Natural killer cell treated with Interleukin-12 subunit alpha and Interleukin-12 subunit beta and Interleukin-15 and Interleukin-18, amount 100 ng/mL, for 72 hours (primary cell): ENCODE measurements around the gene UBE2D3. TPM values are rescaled to one million over a fixed set of nuclear protein-coding genes. Genes with fewer than 3 reads are reported as not detected.

Source experiments
- ATAC-seq, 2 donors: fragments of 150-1000 bp; cut with Tn5 transposase in 1 of 2; sonication (Bioruptor Pico), chemical (Tn5 transposase) in 1 of 2; 2 replicates each; pipeline ENCODE4 v1.10.0; 2021
- DNase-seq: peaks from one replicate; pipeline ENCODE4 v3.0.0; 2022; ENCODE audit warnings: low spot score
- H3K27ac Mint-ChIP-seq, 2 donors: 1 replicate in 1 of 2; 2 replicates in 1 of 2; pipeline ENCODE4 v1.8.0; 2022; ENCODE audit warnings: mixed read lengths in 2 of 2, mild to moderate bottlenecking in 1 of 2, moderate library complexity in 1 of 2
- H3K27me3 Mint-ChIP-seq, 2 donors: 1 replicate in 1 of 2; 2 replicates in 1 of 2; pipeline ENCODE4 v1.8.0; 2022; ENCODE audit warnings: mixed read lengths in 2 of 2
- H3K36me3 Mint-ChIP-seq: one replicate; pipeline ENCODE4 v1.8.0; 2022; ENCODE audit warnings: mixed read lengths
- H3K4me1 Mint-ChIP-seq, 2 donors: 1 replicate in 1 of 2; 2 replicates in 1 of 2; pipeline ENCODE4 v1.8.0; 2022; ENCODE audit warnings: low read depth in 2 of 2, mixed read lengths in 2 of 2, mild to moderate bottlenecking in 1 of 2
- H3K4me3 Mint-ChIP-seq: one replicate; pipeline ENCODE4 v1.8.0; 2022; ENCODE audit warnings: mixed read lengths
- H3K9me3 Mint-ChIP-seq: 2 replicates; pipeline ENCODE4 v1.8.0; 2022; ENCODE audit warnings: mixed read lengths
- total RNA-seq, 2 donors: library from RNA; stranded (reverse); gene quantifications; one replicate each; pipeline ENCODE4 v1.2.3, GENCODE V29; 2022

UBE2D3 gene
- total RNA-seq, 2 donors from 2014 or later, result 400 to 403 TPM

DNA sequence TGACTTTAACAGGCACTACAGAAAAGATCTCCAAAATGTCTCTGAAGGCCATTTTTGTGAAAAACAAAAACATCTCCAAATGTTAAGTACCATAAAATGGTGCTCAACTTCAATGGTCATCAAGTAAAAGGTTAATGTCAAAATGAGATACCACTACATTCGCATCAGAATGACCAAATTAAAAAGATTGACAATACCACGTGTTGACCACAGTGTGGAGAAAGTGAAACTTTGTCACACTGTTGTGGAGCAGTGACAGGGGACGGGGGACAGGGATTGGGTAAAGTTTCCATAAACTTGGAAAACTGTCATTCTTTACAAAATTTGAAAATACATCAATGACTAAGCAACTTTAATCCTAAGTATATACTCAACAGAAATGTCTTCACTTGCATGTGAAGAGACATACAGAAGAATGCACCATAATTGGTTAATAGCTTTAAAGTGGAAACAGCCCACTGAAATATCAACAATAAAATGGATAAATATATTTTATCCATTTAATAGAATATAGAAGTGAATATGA, 22.3 kb upstream of the UBE2D3 start:
- H3K36me3 Mint-ChIP-seq, result no peaks in the 10 kb centered on the region
- H3K4me1 Mint-ChIP-seq, result peaks cover 5 to 6% of the 10 kb centered on the region in 2 donors
- H3K4me3 Mint-ChIP-seq, result no peak overlapping the region
- DNase-seq (no peak), ATAC-seq (no peak)
- no peaks in the 10 kb centered on the region for H3K9me3 Mint-ChIP-seq
- H3K27ac Mint-ChIP-seq, result no peak overlapping the region
- no peaks in the 10 kb centered on the region for H3K27me3 Mint-ChIP-seq

DNA sequence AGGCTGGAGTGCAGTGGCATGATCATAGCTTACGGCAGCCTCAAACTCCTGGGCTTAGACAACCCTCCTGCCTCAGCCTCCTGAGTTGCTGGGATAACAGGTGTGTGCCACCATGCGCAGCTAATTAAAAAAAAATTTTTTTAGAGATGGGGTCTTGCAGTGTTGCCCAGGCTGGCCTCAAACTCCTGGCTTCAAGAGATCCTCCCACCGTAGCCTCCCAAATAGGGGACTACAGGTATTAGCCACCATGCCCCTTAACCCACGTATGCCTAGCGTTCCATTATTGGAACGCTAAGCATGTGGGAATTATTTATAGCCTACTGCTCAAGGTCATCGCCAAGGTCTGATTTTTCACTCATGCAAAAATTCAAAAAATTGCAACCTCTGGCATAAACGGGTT, 20.3 kb upstream of the UBE2D3 start:
- Mint-ChIP-seq H3K9me3 (no peaks in the 10 kb centered on the region), H3K4me3 (no peak overlapping the region), H3K27ac (no peak overlapping the region), H3K27me3 (no peaks in the 10 kb centered on the region), H3K4me1 (peaks cover 5 to 6% of the 10 kb centered on the region in 2 donors), H3K36me3 (no peaks in the 10 kb centered on the region)
- DNase-seq (no peak), ATAC-seq (no peak)

DNA sequence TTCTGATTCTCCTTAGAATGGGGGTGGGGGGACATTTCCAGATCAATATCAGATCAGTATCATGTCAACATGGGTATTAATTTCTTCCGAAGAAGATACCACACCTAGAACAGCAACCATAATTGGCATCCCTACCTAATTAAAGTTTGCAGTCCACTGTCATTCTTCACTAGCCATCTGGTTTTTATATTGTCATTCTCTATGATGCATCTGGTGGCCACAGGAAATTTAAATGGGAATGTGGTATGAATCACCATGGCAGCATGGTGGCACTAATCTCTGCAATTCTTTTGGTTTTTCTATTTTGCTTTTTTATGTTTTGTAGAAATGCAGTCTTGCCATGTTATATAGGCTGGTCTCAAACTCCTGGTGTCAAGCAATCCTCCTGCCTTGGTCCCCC, 16.6 kb upstream of the UBE2D3 start:
- H3K36me3 Mint-ChIP-seq, result no peaks in the 10 kb centered on the region
- peaks cover 0 to 3% of the 10 kb centered on the region in 2 donors for H3K4me1 Mint-ChIP-seq
- DNase-seq (no peak), ATAC-seq (no peak)
- H3K27me3 Mint-ChIP-seq, result no peaks in the 10 kb centered on the region
- H3K4me3 Mint-ChIP-seq, result no peak overlapping the region
- H3K27ac Mint-ChIP-seq, result no peak overlapping the region
- no peaks in the 10 kb centered on the region for H3K9me3 Mint-ChIP-seq

DNA sequence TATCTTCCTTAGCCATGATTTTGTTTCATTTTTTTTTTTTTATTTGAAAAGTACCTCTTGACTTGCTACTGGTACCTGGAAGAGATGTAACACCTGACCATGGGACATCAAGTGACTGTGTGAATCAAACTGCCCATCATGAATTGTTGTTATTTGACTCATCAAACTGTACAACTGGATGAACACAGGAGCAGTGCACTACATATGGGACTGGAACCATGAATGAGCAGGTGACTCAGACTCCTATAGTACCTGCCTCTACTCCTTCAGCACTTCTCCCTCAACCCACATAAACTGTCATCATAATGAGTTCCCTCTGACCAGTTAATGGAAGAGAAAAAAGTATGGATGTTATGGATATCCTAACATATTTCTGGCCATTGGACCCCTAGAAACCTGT, 15.9 kb upstream of the UBE2D3 start:
- H3K9me3 Mint-ChIP-seq, result no peaks in the 10 kb centered on the region
- ATAC-seq (no peak), DNase-seq (no peak)
- H3K36me3 Mint-ChIP-seq, result no peaks in the 10 kb centered on the region
- no peak overlapping the region for H3K27ac Mint-ChIP-seq
- no peak overlapping the region for H3K4me3 Mint-ChIP-seq
- peaks cover 0 to 3% of the 10 kb centered on the region in 2 donors for H3K4me1 Mint-ChIP-seq
- no peaks in the 10 kb centered on the region for H3K27me3 Mint-ChIP-seq

DNA sequence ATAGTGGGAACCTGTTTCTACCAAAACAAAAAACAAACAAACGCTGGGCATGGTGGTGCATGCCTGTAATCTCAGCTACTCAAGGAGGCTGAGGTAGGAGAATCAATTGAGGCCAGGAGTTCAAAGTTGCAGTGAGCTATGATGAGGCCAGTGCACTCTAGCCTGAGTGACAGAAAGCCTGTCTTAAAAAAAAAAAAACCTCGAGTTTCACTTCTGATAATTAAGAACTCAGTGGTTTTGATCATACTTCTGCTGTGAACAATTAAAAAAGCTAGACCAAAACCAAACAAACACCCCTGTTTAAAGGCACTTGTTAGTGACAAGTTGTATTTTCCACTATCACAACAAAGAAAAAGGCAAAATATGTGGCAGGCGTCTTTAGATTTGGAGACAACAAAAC, 15.0 kb upstream of the UBE2D3 start:
- DNase-seq (no peak), ATAC-seq (no peak)
- H3K27me3 Mint-ChIP-seq, result no peaks in the 10 kb centered on the region
- no peak overlapping the region for H3K27ac Mint-ChIP-seq
- no peaks in the 10 kb centered on the region for H3K36me3 Mint-ChIP-seq
- no peaks in the 10 kb centered on the region for H3K9me3 Mint-ChIP-seq
- H3K4me1 Mint-ChIP-seq, result peaks cover 0 to 3% of the 10 kb centered on the region in 2 donors
- H3K4me3 Mint-ChIP-seq, result no peak overlapping the region

DNA sequence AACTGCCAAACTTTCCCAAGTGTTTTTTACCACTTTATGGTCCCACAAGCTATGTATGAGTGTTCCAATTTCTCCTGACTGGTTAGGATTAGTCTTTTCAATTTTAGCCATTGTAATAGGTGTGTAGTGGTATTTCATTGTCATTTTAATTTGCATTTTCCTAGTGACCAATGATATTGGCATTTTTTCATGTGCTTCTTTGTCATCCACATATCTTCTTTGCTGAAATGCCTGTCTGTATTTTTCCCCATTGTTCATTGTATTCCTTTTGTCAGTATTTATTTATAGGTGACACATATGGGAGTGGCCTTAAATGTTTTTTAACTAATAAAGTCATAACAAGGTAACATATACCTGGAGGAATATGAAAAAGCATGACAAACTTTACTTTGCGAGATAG, 9.2 kb upstream of the UBE2D3 start:
- H3K27ac Mint-ChIP-seq, result no peak overlapping the region
- no peak for ATAC-seq
- no peaks in the 10 kb centered on the region for H3K9me3 Mint-ChIP-seq
- H3K27me3 Mint-ChIP-seq, result no peaks in the 10 kb centered on the region
- H3K36me3 Mint-ChIP-seq, result no peaks in the 10 kb centered on the region
- peaks cover 0 to 3% of the 10 kb centered on the region in 2 donors for H3K4me1 Mint-ChIP-seq
- no peak for DNase-seq
- H3K4me3 Mint-ChIP-seq, result no peak overlapping the region

DNA sequence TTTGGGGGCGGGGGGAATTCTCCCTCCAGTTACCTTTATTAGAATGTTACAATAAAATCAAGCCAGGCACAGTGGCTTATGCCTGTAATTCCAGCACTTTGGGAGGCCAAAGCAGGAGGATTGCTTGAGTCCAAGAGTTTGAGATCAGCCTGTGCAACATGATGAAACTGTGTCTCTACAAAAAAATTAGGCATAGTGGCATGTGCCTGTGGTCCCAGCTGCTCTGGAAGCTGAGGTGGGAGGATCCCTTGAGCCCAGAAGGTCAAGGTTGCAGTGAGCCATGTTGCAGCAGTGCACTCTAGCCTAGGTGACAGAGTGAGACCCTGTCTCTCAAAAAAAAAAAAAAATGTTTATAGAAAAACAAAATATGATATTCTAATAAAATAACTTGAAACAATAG, 5.3 kb upstream of the UBE2D3 start:
- H3K4me1 Mint-ChIP-seq, result peaks cover 11 to 14% of the 10 kb centered on the region in 2 donors
- no peaks in the 10 kb centered on the region for H3K9me3 Mint-ChIP-seq
- DNase-seq (no peak), ATAC-seq (no peak)
- H3K36me3 Mint-ChIP-seq, result no peaks in the 10 kb centered on the region
- no peaks in the 10 kb centered on the region for H3K27me3 Mint-ChIP-seq
- H3K4me3 Mint-ChIP-seq, result no peak overlapping the region
- H3K27ac Mint-ChIP-seq, result no peak overlapping the region

DNA sequence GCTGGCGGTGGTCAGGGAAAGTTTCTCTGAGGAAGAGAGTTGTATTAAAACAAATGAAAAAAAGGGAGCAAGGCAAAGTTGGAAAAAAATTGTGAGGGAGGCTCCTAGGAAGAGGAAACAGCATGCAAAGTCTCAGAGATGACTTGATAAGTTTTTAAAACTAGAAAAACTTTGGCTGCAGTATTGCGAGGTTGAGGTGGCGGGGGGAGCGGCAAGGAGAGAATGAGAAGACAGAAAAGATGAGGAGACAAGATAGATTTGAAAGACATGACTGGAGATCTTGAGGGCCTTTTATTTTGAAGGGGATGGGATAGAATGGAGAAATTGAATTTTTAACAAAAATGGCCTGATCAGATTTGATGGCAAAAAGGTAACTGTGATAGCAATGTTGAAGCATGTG, 4.8 kb upstream of the UBE2D3 start:
- ATAC-seq (no peak), DNase-seq (no peak)
- H3K4me1 Mint-ChIP-seq, result peaks cover 11 to 14% of the 10 kb centered on the region in 2 donors
- H3K36me3 Mint-ChIP-seq, result no peaks in the 10 kb centered on the region
- no peak overlapping the region for H3K4me3 Mint-ChIP-seq
- H3K27me3 Mint-ChIP-seq, result no peaks in the 10 kb centered on the region
- H3K27ac Mint-ChIP-seq, result no peak overlapping the region
- no peaks in the 10 kb centered on the region for H3K9me3 Mint-ChIP-seq

DNA sequence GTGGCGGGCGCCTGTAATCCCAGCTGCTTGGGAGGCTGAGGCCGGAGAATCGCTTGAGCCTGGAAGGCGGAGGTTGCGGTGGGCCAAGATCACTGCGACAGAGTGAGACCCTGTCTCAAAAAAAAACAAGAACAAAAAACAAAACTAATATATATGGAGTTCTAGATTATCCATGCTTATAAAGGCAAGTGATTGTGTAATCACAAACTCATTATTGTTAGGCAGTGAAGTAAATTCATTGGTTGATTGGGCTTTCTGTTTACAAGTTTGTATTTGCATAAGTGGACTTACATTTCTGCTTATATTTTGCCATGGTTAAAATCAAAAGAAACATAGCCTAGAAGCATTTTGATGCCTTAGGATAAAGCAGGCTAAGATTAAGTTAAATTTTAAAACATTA, 2.5 kb upstream of the UBE2D3 start:
- Mint-ChIP-seq H3K27ac (no peak overlapping the region), H3K9me3 (no peaks in the 10 kb centered on the region), H3K4me1 (peaks cover 11 to 14% of the 10 kb centered on the region in 2 donors), H3K36me3 (no peaks in the 10 kb centered on the region), H3K27me3 (no peaks in the 10 kb centered on the region), H3K4me3 (no peak overlapping the region)
- DNase-seq, result no peak
- no peak for ATAC-seq

DNA sequence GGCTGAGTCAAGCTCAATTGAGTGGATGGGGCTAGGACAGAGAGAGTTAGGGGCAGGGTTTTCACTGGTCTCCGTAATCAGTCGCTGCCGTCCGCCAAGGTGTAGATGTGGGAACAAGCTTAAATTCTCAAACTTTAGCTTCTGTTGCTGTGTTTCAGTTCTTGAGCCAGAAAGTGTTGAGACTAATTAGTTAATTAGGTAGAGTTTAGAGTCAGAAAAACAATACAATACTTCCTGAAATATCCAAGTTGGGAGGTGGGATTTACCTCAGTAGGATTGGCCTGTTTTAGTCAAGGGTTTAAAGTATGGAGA, 1.1 kb upstream of the UBE2D3 start:
- H3K36me3 Mint-ChIP-seq, result no peaks in the 10 kb centered on the region

DNA sequence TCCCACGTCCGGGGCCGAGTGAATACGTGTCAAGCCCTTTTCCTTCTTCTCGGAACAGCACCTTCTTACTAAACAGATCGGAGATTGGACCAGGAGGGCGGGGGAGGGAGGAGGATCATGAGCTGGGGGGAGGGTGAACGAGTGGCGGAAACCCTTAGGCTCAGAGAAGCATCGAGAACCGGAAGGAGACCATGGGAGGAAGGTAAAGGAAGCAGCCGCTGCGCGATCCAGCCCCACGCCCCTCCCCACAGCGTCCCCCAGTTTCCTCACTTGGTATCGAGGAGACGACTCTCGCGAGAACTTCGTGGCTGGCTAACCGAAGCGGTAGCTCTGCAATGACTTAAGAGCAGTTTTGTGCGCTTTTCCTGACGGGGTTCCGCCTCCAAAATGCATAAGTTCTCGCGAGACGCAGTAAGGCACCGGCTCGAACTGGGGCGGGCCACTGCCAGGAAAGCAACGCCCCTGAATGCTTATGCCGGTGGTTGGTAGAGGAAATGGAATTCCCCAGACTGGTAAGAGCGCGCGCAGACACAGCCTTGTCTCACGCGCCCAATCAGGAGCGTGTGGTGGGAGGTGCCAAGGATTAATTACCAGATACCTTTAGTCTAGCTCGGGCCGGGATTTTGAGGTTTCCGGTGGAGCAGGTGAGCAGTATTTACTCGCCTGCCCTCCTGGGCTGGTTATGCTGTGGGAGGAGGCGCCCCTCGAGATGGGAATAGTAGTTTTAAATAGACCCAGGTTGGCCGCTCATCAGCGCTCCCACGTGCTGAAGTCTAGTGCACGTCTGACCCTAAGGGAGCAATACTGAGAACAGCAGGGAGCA, 534 bp upstream of the UBE2D3 start:
- no peaks in the 10 kb centered on the region for H3K27me3 Mint-ChIP-seq
- H3K27ac Mint-ChIP-seq, result no peak overlapping the region
- ATAC-seq (peak; percentile 81 to 87), DNase-seq (peak; percentile 100)
- H3K36me3 Mint-ChIP-seq, result no peaks in the 10 kb centered on the region
- H3K4me3 Mint-ChIP-seq, result no peak overlapping the region
- H3K4me1 Mint-ChIP-seq, result peaks cover 23 to 28% of the 10 kb centered on the region in 2 donors
- H3K9me3 Mint-ChIP-seq, result no peaks in the 10 kb centered on the region

More for the DNA sequence above, 1.1 kb upstream of the UBE2D3 start:
- no peak overlapping the region for H3K4me3 Mint-ChIP-seq
- H3K27ac Mint-ChIP-seq, result no peak overlapping the region
- no peaks in the 10 kb centered on the region for H3K9me3 Mint-ChIP-seq
- H3K27me3 Mint-ChIP-seq, result no peaks in the 10 kb centered on the region
- H3K4me1 Mint-ChIP-seq, result peaks cover 17 to 23% of the 10 kb centered on the region in 2 donors
- ATAC-seq (no peak), DNase-seq (no peak)

DNA sequence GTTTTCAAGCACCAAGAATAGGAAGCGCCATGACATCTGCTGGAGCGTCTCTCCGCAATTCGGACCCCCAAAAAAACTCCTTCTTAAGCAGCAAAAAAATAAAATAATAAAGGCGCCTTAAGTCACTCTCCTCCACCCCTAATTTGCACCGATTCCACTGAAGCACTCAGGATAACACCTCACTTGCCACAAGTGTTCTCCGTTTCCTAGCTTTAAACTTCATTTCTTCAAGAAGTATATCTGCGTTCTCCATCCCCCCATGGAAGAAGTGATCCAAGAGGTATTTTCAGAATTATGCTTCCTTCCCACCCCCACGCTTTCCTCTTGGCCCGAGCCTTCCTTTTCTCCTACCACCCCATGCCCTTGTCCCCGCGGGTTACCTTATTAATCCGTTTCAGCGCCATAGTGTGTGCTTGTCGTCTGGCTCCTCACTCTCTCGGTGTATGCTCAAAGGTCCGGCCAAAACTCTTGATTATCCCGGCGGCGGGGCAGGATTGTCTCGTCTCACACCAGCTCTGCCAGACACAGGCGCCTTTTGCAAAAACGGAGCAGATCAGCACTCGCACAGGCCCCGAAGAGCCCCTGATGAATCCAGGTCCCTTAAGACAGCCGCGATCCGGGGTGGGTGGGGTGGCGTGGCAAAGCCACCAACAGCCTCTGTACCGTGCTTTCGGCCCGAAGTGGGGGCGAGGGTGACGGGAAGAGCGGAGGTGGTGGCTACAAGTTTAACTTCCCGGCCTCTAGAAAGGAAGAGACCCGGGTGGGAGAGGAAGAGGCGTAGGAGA, 1.1 kb downstream of the UBE2D3 start:
- H3K27me3 Mint-ChIP-seq, result no peaks in the 10 kb centered on the region
- peaks cover 30 to 44% of the 10 kb centered on the region in 2 donors for H3K4me1 Mint-ChIP-seq
- ATAC-seq (peak in 1 of 2 donors; percentile 0), DNase-seq (no peak)
- H3K27ac Mint-ChIP-seq, result no peak overlapping the region
- H3K36me3 Mint-ChIP-seq, result peaks cover 4% of the 10 kb centered on the region
- no peak overlapping the region for H3K4me3 Mint-ChIP-seq
- H3K9me3 Mint-ChIP-seq, result no peaks in the 10 kb centered on the region

DNA sequence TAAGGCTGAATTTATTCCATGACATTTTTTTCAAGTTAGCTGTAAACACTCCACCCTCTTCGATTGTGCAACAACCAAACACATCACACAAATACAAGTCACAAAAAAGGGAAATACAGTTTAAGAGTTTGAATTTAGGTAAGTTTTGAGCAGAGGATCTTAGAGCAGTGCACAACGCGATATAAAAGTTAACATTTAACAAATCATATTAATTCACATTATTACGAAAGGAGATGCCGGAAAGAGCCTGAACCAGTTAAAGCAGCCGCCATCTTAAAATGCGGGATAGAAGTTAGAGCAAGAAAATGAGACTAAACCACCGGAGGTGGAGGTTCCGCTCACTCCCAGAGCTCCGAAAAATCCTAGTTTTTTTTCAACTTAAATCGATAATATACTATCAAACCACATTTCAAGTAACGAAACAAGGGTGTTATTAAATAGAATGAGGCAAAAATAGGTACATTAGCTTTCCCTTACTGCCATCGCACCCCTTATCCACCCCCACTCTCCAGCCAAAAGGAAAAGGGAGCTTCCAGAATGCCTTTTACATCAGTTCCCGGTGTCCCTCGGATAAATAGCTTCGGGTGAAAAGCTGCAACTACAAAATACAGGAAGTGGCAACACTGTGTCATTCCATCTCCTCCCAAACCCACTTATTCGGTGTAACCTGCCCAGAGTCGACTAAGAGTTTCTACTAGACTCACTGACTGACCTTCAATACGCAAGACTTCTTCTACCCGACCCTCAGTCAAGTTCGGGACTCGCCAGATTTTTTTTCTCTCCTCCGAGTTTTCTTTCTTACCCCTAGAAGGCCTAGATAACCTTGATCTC, 1.9 kb downstream of the UBE2D3 start:
- ATAC-seq (no peak), DNase-seq (peak; percentile 66)
- Mint-ChIP-seq H3K27me3 (no peaks in the 10 kb centered on the region), H3K27ac (no peak overlapping the region), H3K4me3 (no peak overlapping the region), H3K9me3 (no peaks in the 10 kb centered on the region), H3K4me1 (peaks cover 36 to 50% of the 10 kb centered on the region in 2 donors), H3K36me3 (peaks cover 7% of the 10 kb centered on the region)
